Upper lobe of left lung (tissue), 4 donors: ENCODE data around the gene ST3GAL5.

Source experiments
- CTCF ChIP-seq, 6 experiments: fragments of 450-650 bp in 4 of 6; fragments of 200-600 bp in 2 of 6; sonication (generic) in 2 of 6; IDR thresholded peaks; one replicate each; pipeline ENCODE4 v1.5.1; 2016 to 2019; ENCODE audit warnings: antibody characterized with exemption in 6 of 6
- EP300 ChIP-seq, 4 donors: sonication (generic); formaldehyde crosslinking; IDR thresholded peaks; one replicate each; pipeline ENCODE4 v1.5.1; 2017; ENCODE audit warnings: antibody characterized with exemption in 4 of 4, control low read depth in 2 of 4
- POLR2AphosphoS5 ChIP-seq, 2 donors: sonication (generic); formaldehyde crosslinking; IDR thresholded peaks; one replicate each; pipeline ENCODE4 v1.5.1; 2017; ENCODE audit warnings: antibody characterized with exemption in 2 of 2

- TF ChIP-seq CTCF (IDR thresholded peaks at IDR 0.05) (no peak), POLR2AphosphoS5 (IDR thresholded peaks at IDR 0.05) (peak; percentile 39 to 45), EP300 (IDR thresholded peaks at IDR 0.05) (no peak)
These were observed 2.2 kb downstream of the ST3GAL5 start for GRCh38 chr2:85886590-85886989.
